GM19397 (cell line): ENCODE measurements around the gene JADE2.

ENCODE experiments used
- ATAC-seq: cut with Tn5 transposase; IDR thresholded peaks from one replicate; pipeline ENCODE4 v1.9.1; 2021; ENCODE audit warnings: mild to moderate bottlenecking, moderate library complexity; ENCODE audit not compliant: unreplicated experiment

Gene JADE2

GRCh38 chr5:134568337-134568700 lies 42.8 kb downstream of the JADE2 start:
- ATAC-seq: no peak

- no peak for ATAC-seq
Observed at GRCh38 chr5:134568761-134569695, 43.6 kb downstream of the JADE2 start.

GRCh38 chr5:134569758-134570364 lies 44.4 kb downstream of the JADE2 start:
- ATAC-seq: no peak

GRCh38 chr5:134570365-134570758 lies 44.9 kb downstream of the JADE2 start:
- no peak for ATAC-seq

- ATAC-seq: no peak
Observed at GRCh38 chr5:134570886-134571285, 45.4 kb downstream of the JADE2 start.

GRCh38 chr5:134571693-134572405 lies 46.4 kb downstream of the JADE2 start:
- no peak for ATAC-seq

GRCh38 chr5:134572811-134573210 lies 47.3 kb downstream of the JADE2 start:
- no peak for ATAC-seq

- no peak for ATAC-seq
Observed at GRCh38 chr5:134574521-134574920, 49.1 kb downstream of the JADE2 start.

- no peak for ATAC-seq
Observed at GRCh38 chr5:134575316-134575715, 49.8 kb downstream of the JADE2 start.

GRCh38 chr5:134576386-134577021 lies 51.0 kb downstream of the JADE2 start:
- no peak for ATAC-seq

GRCh38 chr5:134577022-134577795 lies 51.7 kb downstream of the JADE2 start:
- no peak for ATAC-seq

- no peak for ATAC-seq
Observed at GRCh38 chr5:134577796-134578577, 52.5 kb downstream of the JADE2 start.

- no peak for ATAC-seq
Observed at GRCh38 chr5:134578578-134579283, 53.3 kb downstream of the JADE2 start.

GRCh38 chr5:134579284-134579771 lies 53.9 kb downstream of the JADE2 start:
- no peak for ATAC-seq

- ATAC-seq: no peak
Observed at GRCh38 chr5:134580001-134580460, 54.6 kb downstream of the JADE2 start.

- ATAC-seq: no peak
Observed at GRCh38 chr5:134581241-134581981, 55.9 kb downstream of the JADE2 start.

- ATAC-seq: no peak
Observed at GRCh38 chr5:134582281-134582680, 56.8 kb downstream of the JADE2 start.

GRCh38 chr5:134582941-134583340 lies 57.5 kb downstream of the JADE2 start:
- no peak for ATAC-seq
